HG03097 (cell line): ENCODE results near the gene SLC39A13.

Experiments used
- ATAC-seq: cut with Tn5 transposase; IDR thresholded peaks from one replicate; pipeline ENCODE4 v1.9.1; 2021; ENCODE audit not compliant: unreplicated experiment, low FRiP score

The SLC39A13 gene

GRCh38 chr11:47447906-47448305, 39.5 kb downstream of the SLC39A13 start:
- no peak for ATAC-seq

GRCh38 chr11:47448566-47449427, 40.4 kb downstream of the SLC39A13 start, which contains the start of gene RAPSN:
RAPSN (minus strand) TSS chr11:47449136; CDS start chr11:47448964, 172 bp downstream.
- ATAC-seq: no peak

- ATAC-seq: no peak
These were observed 41.2 kb downstream of the SLC39A13 start for GRCh38 chr11:47449541-47449940.

GRCh38 chr11:47451436-47451835, 43.0 kb downstream of the SLC39A13 start:
- no peak for ATAC-seq

- ATAC-seq: no peak
These were observed 43.6 kb downstream of the SLC39A13 start for GRCh38 chr11:47451990-47452389.

GRCh38 chr11:47453365-47453764, 45.0 kb downstream of the SLC39A13 start:
- ATAC-seq: no peak

GRCh38 chr11:47454258-47454671, 45.9 kb downstream of the SLC39A13 start:
- peak; percentile 70 for ATAC-seq

- ATAC-seq: no peak
These were observed 52.3 kb downstream of the SLC39A13 start for GRCh38 chr11:47460571-47461235.

GRCh38 chr11:47461876-47462275, 53.5 kb downstream of the SLC39A13 start:
- no peak for ATAC-seq

GRCh38 chr11:47464483-47464882, 56.1 kb downstream of the SLC39A13 start:
- no peak for ATAC-seq
